Body of pancreas (tissue), 4 donors: Measurements from ENCODE around the gene CTNND2. TPM values are rescaled to one million over a fixed set of nuclear protein-coding genes. Genes with fewer than 3 reads are reported as not detected.
A peak's percentile ranks its signal among the peaks of the same experiment; 100 is the strongest.

Source experiments
- ATAC-seq: fragments of 150-250 bp; one replicate; pipeline ENCODE4 v1.9.1; 2016
- DNase-seq, 4 donors: peaks; one replicate each; pipeline ENCODE4 v3.0.0-alpha.2; 2019
- H3K27ac ChIP-seq, 4 donors: fragments of 200-600 bp; sonication (generic); 1 replicate in 3 of 4; 2 replicates in 1 of 4; pipeline versions ENCODE4 v1.5.1 to v1.6.1; 2016 to 2019; ENCODE audit warnings: mild to moderate bottlenecking in 1 of 4, mixed read lengths in 1 of 4, moderate library complexity in 1 of 4
- H3K27me3 ChIP-seq, 2 donors: fragments of 200-600 bp; sonication (generic); one replicate each; pipeline ENCODE4 v1.6.0; 2016; ENCODE audit warnings: mild to moderate bottlenecking in 1 of 2
- H3K36me3 ChIP-seq, 2 donors: fragments of 200-600 bp; sonication (generic); replicated peaks in 1 of 2; 2 replicates each; pipeline ENCODE4 v1.5.1; 2016; ENCODE audit warnings: low read depth in 2 of 2; ENCODE audit not compliant: insufficient read depth in 1 of 2
- H3K4me1 ChIP-seq: fragments of 200-600 bp; sonication (generic); one replicate; pipeline ENCODE4 v1.6.0; 2016
- H3K4me3 ChIP-seq, 2 donors: fragments of 200-600 bp; sonication (generic); 1 replicate in 1 of 2; 2 replicates in 1 of 2; pipeline ENCODE4 v1.5.1; 2016 to 2019
- H3K9me3 ChIP-seq, 3 donors: fragments of 200-600 bp; sonication (generic); 1 replicate in 2 of 3; 2 replicates in 1 of 3; pipeline ENCODE4 v1.5.1; 2016
- POLR2A ChIP-seq, 3 donors: fragments of 450-650 bp; IDR thresholded peaks; one replicate each; pipeline ENCODE4 v1.6.1; 2016; ENCODE audit warnings: antibody characterized with exemption in 3 of 3, mild to moderate bottlenecking in 2 of 3
- WGBS, 2 donors: methylation state at CpG; one replicate each; pipeline ENCODE4 v1.1.5; 2017; 5-methylcytosine and 5-hydroxymethylcytosine counted together
- intact Hi-C: fragments of 100-400 bp; cut with DNase I; formaldehyde crosslinking; loops from one replicate; pipeline ENCODE4 v1.15.1; 2023
- total RNA-seq, 2 donors: library from RNA; depleted of rRNA; stranded (reverse); fragments of >200 nt; gene quantifications; one replicate each; pipeline ENCODE4 v1.1.0, GENCODE V29; 2016
- TF ChIP-seq, protein P1 (sequence below), 7 experiments: fragments of 450-650 bp in 4 of 7; fragments of 200-600 bp in 3 of 7; sonication (generic) in 3 of 7; IDR thresholded peaks; one replicate each; pipeline ENCODE4 v1.5.1; 2016 to 2019; ENCODE audit warnings: antibody characterized with exemption in 7 of 7

The CTNND2 gene, protein sequence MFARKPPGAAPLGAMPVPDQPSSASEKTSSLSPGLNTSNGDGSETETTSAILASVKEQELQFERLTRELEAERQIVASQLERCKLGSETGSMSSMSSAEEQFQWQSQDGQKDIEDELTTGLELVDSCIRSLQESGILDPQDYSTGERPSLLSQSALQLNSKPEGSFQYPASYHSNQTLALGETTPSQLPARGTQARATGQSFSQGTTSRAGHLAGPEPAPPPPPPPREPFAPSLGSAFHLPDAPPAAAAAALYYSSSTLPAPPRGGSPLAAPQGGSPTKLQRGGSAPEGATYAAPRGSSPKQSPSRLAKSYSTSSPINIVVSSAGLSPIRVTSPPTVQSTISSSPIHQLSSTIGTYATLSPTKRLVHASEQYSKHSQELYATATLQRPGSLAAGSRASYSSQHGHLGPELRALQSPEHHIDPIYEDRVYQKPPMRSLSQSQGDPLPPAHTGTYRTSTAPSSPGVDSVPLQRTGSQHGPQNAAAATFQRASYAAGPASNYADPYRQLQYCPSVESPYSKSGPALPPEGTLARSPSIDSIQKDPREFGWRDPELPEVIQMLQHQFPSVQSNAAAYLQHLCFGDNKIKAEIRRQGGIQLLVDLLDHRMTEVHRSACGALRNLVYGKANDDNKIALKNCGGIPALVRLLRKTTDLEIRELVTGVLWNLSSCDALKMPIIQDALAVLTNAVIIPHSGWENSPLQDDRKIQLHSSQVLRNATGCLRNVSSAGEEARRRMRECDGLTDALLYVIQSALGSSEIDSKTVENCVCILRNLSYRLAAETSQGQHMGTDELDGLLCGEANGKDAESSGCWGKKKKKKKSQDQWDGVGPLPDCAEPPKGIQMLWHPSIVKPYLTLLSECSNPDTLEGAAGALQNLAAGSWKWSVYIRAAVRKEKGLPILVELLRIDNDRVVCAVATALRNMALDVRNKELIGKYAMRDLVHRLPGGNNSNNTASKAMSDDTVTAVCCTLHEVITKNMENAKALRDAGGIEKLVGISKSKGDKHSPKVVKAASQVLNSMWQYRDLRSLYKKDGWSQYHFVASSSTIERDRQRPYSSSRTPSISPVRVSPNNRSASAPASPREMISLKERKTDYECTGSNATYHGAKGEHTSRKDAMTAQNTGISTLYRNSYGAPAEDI (N-terminal part only)
- total RNA-seq, result 10 to 100 TPM; 21.0 to 82.4 TPM

DNA sequence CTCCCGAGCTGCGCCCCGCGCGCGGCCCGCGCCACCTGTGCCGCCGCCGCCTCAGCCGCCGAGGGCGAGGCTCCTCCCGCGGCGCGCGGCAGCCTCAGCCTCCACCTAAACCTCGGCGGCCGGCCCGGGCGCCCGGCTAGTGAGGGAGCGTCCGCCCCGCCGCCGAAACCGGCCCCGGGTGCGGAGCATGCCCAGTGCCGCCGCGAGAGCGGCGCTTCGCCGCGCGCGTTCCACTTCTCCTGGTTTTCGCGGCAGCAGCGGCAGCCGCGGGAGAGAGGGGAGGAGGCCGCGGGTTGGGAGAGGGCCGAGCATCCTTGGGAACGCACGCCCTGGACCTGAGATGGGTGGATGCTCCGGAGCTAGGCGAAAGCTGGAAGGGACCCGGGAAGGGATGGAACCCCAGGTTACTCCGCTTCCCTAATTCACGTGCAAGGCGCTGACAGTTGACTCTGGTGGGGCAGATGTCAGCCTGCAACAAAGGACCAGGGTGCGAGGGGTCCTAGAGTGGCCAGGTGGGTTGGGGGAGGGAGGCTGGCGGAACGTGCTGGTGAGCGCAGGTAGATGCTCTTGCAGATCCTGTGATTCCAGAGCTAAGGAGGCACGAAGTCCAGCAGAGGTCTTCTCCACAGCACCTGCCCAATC is at the start of gene CTNND2:
Gene CTNND2, minus strand, starts transcription at position 182 of the 642 bp plus-strand sequence. CDS start 593 bp downstream, outside the sequence.
- no peaks in the 10 kb centered on the region for H3K36me3 ChIP-seq
- intact Hi-C loops, result no loop called here
- no peaks in the 10 kb centered on the region for H3K27me3 ChIP-seq
- no peaks in the 10 kb centered on the region for H3K9me3 ChIP-seq
- H3K27ac ChIP-seq, result peak within 1 kb of the TSS; percentile 85 to 96 (median 90)
- H3K4me3 ChIP-seq, result peak within 1 kb of the TSS; percentile 86 to 88
- ATAC-seq (peak; percentile 77), DNase-seq (peak; percentile 70 to 81 (median 75))
- H3K4me1 ChIP-seq, result peaks cover 25% of the 10 kb centered on the region
- WGBS, 2 donors, result 0 to 1% methylated on average over 1 to 52 of the region's 64 CpGs
- TF ChIP-seq, protein P1, sequence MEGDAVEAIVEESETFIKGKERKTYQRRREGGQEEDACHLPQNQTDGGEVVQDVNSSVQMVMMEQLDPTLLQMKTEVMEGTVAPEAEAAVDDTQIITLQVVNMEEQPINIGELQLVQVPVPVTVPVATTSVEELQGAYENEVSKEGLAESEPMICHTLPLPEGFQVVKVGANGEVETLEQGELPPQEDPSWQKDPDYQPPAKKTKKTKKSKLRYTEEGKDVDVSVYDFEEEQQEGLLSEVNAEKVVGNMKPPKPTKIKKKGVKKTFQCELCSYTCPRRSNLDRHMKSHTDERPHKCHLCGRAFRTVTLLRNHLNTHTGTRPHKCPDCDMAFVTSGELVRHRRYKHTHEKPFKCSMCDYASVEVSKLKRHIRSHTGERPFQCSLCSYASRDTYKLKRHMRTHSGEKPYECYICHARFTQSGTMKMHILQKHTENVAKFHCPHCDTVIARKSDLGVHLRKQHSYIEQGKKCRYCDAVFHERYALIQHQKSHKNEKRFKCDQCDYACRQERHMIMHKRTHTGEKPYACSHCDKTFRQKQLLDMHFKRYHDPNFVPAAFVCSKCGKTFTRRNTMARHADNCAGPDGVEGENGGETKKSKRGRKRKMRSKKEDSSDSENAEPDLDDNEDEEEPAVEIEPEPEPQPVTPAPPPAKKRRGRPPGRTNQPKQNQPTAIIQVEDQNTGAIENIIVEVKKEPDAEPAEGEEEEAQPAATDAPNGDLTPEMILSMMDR (IDR thresholded peaks at IDR 0.05), result peak in 1 of 7 experiments; percentile 1
- TF ChIP-seq POLR2A (IDR thresholded peaks at IDR 0.05), result no peak

DNA sequence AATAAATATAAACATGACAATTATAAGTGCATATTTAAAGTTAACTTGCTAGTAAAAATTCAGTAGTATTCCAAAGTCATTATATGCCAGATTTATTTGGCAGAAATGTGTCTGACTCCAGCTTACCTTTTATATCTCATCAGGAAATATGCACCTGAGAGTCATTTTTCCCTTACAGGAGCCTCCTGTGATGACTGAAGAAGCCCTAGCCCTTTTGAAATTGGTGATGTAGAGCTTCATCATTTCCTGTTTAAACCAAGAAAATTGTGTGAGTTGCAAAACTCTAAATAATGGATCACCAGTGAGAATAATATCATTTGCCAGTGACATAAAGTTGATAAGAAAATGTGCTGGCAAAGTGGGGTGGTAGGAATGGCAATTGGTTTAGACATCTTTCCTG is 42.1 kb upstream of the CTNND2 start:
- Histone ChIP-seq H3K27me3 (no peaks in the 10 kb centered on the region), H3K9me3 (no peaks in the 10 kb centered on the region), H3K4me3 (no peak overlapping the region), H3K4me1 (no peaks in the 10 kb centered on the region), H3K27ac (no peak overlapping the region), H3K36me3 (no peaks in the 10 kb centered on the region)
- no peak for ATAC-seq
- DNase-seq, result no peak
- intact Hi-C loops, result no loop called here
- TF ChIP-seq, protein P1 (IDR thresholded peaks at IDR 0.05), result no peak
- no peak for TF ChIP-seq POLR2A (IDR thresholded peaks at IDR 0.05)

DNA sequence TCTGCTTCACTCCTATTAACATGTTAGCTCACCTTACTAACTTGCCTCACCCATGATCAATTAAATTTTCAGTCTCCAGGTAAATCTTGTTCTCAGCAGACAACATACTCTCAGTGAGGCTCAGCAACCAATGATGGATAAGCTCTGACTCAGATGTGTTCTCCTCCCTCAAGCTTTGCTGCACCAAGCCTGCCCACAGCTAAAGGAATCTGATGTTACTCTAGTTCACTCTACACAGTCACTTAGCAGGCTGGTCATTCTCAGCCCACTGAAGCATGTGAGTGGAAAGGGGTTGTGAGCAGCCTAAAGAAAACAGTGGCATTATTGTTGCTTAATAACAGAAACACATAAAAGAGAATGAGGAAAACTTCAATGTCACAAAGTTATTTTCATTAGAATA is 37.3 kb upstream of the CTNND2 start:
- DNase-seq, result no peak
- Histone ChIP-seq H3K27ac (no peak overlapping the region), H3K4me1 (no peaks in the 10 kb centered on the region), H3K27me3 (no peaks in the 10 kb centered on the region), H3K4me3 (no peak overlapping the region), H3K36me3 (no peaks in the 10 kb centered on the region), H3K9me3 (no peaks in the 10 kb centered on the region)
- intact Hi-C loops, result no loop called here
- no peak for ATAC-seq
- TF ChIP-seq POLR2A (IDR thresholded peaks at IDR 0.05), result no peak
- TF ChIP-seq, protein P1 (IDR thresholded peaks at IDR 0.05), result no peak

DNA sequence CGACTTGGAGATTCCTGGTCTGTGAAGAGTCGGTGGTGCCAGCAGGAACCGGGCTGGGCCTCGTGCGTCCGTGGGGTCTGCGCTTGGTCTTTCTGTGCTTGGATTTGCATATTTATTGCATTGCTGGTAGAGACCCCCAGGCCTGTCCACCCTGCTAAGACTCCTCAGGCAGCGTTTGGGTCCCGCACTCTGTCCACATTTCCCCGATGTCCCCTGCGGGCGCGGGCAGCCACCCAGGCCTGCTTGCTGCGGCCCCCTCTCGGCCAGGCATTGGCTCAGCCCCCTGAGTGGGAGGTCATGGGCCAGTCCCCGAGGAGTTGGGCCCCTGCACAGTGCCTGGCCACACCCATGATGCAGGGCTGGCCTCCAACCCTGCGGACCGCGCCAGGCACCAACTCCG is 27.4 kb upstream of the CTNND2 start:
- Histone ChIP-seq H3K4me1 (no peaks in the 10 kb centered on the region), H3K27me3 (no peaks in the 10 kb centered on the region), H3K36me3 (no peaks in the 10 kb centered on the region), H3K4me3 (no peak overlapping the region), H3K9me3 (no peaks in the 10 kb centered on the region), H3K27ac (no peak overlapping the region)
- DNase-seq (no peak), ATAC-seq (no peak)
- no peak for TF ChIP-seq POLR2A (IDR thresholded peaks at IDR 0.05)
- TF ChIP-seq, protein P1 (IDR thresholded peaks at IDR 0.05), result no peak
- 92 to 94% methylated on average over 13 to 20 of the region's 20 CpGs for WGBS, 2 donors
- intact Hi-C loops, result no loop called here
